HepG2 (cell line): ENCODE results near the gene TBC1D22A. TPM values are rescaled to one million over a fixed set of nuclear protein-coding genes. Genes with fewer than 3 reads are reported as not detected.
A peak's percentile ranks its signal among the peaks of the same experiment; 100 is the strongest.

ENCODE experiments used
- ZFP36L2 ChIP-seq: sonication (generic); formaldehyde crosslinking; IDR thresholded peaks from 2 replicates; pipeline ENCODE4 v1.4.0; 2020; ENCODE audit warnings: missing genetic modification reagents
- ZFP82 ChIP-seq: sonication (generic); formaldehyde crosslinking; IDR thresholded peaks from 2 replicates; pipeline ENCODE4 v1.5.1; 2020; ENCODE audit warnings: mild to moderate bottlenecking, missing genetic modification reagents, borderline replicate concordance
- ZNF333 ChIP-seq: sonication (generic); formaldehyde crosslinking; IDR thresholded peaks from 2 replicates; pipeline ENCODE4 v1.4.0; 2020; ENCODE audit warnings: mild to moderate bottlenecking, missing genetic modification reagents, borderline replicate concordance
- polyA plus RNA-seq, 8 experiments: library from polyadenylated mRNA; depleted of rRNA in 3 of 8; stranded (reverse) in 7 of 8; unstranded in 1 of 8; fragments of >200 nt; fragmentation: Illumina TruSeq in 4 of 8; extraction: Trizol in 4 of 8; gene quantifications; 2 replicates each; pipeline versions ENCODE4 v1.2.1 to v1.2.3, GENCODE V29; 2011 to 2016; ENCODE audit warnings: low read depth in 4 of 8, missing spikeins in 1 of 8, mixed read lengths in 1 of 8; ENCODE audit not compliant: insufficient read depth in 1 of 8
- total RNA-seq, 5 experiments: library from RNA; depleted of rRNA; stranded (reverse); fragments of >200 nt; fragmentation: Illumina TruSeq; extraction: Trizol; gene quantifications; 2 replicates each; pipeline ENCODE4 v1.2.3, GENCODE V29; 2016; ENCODE audit warnings: low read depth in 1 of 5
- TF ChIP-seq, protein P1 (sequence below): sonication (generic); formaldehyde crosslinking; IDR thresholded peaks from one replicate; pipeline ENCODE4 v1.5.1; 2020; ENCODE audit warnings: mild to moderate bottlenecking, missing genetic modification reagents; ENCODE audit errors: not compliant biosample characterization
- TF ChIP-seq, protein P2 (sequence below): sonication (generic); formaldehyde crosslinking; IDR thresholded peaks from 2 replicates; pipeline ENCODE4 v1.8.1; 2023; ENCODE audit warnings: mild to moderate bottlenecking, missing genetic modification reagents
- TF ChIP-seq, protein P3 (sequence below): sonication (generic); formaldehyde crosslinking; IDR thresholded peaks from 2 replicates; pipeline ENCODE4 v1.5.0; 2020; ENCODE audit warnings: mild to moderate bottlenecking, missing genetic modification reagents, borderline replicate concordance
- TF ChIP-seq, protein P4 (sequence below): fragments of 450-650 bp; IDR thresholded peaks from 2 replicates; pipeline ENCODE4 v1.6.1; 2016

Gene TBC1D22A
- total and polyA plus RNA-seq, 2 of the 13 experiments (the other 11 are each of a cell fraction or from before 2014, with no cell fraction given), result 17.3 to 18.0 TPM

DNA sequence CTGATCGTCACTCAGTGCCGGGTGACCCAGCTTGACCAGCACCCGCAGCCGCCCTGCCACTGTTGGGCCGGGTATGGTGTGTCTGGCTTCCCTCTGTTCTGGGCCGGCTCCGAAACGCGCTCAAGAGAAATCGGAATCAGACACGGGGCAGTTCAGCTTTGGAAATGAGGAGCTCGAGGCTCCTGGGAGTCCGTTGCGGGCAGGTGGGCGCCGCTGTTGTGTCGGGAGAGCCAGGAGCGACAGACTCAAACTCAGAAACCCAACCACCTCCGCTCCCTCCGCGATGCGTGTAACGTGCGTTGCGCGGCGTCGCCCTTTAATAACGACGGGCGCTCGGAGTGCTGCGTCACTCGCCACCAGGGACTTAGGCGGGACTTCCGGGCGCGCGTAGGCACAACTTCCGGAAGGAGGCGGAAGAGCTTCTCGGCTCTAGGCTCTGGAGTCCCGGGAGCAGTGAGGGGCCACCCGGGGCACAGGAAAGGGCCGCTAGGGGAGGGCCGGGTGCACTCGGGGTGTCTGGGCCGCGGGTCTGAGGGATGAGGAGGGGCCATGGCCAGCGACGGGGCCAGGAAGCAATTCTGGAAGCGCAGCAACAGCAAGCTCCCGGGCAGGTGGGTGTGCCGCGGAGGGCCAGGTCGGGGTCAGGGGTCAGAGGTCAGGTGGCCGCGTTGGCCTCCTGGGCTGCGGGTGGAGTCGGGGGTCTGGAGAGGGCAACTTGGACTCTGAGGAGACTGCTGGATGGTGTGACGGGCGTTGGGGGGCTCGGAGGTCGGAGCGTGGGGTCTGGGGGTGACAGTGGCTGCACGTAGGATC lies at the start of gene TBC1D22A (continued):
- TF ChIP-seq, protein P1, sequence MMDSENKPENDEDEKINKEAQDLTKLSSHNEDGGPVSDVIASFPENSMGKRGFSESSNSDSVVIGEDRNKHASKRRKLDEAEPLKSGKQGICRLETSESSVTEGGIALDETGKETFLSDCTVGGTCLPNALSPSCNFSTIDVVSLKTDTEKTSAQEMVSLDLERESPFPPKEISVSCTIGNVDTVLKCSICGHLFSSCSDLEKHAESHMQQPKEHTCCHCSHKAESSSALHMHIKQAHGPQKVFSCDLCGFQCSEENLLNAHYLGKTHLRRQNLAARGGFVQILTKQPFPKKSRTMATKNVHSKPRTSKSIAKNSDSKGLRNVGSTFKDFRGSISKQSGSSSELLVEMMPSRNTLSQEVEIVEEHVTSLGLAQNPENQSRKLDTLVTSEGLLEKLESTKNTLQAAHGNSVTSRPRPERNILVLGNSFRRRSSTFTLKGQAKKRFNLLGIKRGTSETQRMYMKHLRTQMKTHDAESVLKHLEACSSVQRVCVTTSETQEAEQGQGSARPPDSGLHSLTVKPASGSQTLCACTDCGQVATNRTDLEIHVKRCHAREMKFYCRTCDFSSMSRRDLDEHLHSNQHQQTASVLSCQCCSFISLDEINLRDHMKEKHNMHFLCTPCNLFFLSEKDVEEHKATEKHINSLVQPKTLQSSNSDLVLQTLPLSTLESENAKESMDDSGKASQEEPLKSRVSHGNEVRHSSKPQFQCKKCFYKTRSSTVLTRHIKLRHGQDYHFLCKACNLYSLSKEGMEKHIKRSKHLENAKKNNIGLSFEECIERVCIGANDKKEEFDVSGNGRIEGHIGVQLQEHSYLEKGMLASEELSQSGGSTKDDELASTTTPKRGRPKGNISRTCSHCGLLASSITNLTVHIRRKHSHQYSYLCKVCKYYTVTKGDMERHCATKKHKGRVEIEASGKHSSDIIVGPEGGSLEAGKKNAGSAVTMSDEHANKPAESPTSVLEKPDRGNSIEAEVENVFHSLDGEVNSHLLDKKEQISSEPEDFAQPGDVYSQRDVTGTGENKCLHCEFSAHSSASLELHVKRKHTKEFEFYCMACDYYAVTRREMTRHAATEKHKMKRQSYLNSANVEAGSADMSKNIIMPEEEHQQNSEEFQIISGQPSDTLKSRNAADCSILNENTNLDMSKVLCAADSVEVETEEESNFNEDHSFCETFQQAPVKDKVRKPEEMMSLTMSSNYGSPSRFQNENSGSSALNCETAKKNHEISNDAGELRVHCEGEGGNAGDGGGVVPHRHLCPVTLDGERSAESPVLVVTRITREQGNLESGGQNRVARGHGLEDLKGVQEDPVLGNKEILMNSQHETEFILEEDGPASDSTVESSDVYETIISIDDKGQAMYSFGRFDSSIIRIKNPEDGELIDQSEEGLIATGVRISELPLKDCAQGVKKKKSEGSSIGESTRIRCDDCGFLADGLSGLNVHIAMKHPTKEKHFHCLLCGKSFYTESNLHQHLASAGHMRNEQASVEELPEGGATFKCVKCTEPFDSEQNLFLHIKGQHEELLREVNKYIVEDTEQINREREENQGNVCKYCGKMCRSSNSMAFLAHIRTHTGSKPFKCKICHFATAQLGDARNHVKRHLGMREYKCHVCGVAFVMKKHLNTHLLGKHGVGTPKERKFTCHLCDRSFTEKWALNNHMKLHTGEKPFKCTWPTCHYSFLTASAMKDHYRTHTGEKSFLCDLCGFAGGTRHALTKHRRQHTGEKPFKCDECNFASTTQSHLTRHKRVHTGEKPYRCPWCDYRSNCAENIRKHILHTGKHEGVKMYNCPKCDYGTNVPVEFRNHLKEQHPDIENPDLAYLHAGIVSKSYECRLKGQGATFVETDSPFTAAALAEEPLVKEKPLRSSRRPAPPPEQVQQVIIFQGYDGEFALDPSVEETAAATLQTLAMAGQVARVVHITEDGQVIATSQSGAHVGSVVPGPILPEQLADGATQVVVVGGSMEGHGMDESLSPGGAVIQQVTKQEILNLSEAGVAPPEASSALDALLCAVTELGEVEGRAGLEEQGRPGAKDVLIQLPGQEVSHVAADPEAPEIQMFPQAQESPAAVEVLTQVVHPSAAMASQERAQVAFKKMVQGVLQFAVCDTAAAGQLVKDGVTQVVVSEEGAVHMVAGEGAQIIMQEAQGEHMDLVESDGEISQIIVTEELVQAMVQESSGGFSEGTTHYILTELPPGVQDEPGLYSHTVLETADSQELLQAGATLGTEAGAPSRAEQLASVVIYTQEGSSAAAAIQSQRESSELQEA (CRISPR knock-in tag), result peak; percentile 98
- TF ChIP-seq, protein P2, sequence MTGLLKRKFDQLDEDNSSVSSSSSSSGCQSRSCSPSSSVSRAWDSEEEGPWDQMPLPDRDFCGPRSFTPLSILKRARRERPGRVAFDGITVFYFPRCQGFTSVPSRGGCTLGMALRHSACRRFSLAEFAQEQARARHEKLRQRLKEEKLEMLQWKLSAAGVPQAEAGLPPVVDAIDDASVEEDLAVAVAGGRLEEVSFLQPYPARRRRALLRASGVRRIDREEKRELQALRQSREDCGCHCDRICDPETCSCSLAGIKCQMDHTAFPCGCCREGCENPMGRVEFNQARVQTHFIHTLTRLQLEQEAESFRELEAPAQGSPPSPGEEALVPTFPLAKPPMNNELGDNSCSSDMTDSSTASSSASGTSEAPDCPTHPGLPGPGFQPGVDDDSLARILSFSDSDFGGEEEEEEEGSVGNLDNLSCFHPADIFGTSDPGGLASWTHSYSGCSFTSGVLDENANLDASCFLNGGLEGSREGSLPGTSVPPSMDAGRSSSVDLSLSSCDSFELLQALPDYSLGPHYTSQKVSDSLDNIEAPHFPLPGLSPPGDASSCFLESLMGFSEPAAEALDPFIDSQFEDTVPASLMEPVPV (CRISPR knock-in tag), result no peak
- TF ChIP-seq ZFP82, result no peak
- TF ChIP-seq, protein P3, sequence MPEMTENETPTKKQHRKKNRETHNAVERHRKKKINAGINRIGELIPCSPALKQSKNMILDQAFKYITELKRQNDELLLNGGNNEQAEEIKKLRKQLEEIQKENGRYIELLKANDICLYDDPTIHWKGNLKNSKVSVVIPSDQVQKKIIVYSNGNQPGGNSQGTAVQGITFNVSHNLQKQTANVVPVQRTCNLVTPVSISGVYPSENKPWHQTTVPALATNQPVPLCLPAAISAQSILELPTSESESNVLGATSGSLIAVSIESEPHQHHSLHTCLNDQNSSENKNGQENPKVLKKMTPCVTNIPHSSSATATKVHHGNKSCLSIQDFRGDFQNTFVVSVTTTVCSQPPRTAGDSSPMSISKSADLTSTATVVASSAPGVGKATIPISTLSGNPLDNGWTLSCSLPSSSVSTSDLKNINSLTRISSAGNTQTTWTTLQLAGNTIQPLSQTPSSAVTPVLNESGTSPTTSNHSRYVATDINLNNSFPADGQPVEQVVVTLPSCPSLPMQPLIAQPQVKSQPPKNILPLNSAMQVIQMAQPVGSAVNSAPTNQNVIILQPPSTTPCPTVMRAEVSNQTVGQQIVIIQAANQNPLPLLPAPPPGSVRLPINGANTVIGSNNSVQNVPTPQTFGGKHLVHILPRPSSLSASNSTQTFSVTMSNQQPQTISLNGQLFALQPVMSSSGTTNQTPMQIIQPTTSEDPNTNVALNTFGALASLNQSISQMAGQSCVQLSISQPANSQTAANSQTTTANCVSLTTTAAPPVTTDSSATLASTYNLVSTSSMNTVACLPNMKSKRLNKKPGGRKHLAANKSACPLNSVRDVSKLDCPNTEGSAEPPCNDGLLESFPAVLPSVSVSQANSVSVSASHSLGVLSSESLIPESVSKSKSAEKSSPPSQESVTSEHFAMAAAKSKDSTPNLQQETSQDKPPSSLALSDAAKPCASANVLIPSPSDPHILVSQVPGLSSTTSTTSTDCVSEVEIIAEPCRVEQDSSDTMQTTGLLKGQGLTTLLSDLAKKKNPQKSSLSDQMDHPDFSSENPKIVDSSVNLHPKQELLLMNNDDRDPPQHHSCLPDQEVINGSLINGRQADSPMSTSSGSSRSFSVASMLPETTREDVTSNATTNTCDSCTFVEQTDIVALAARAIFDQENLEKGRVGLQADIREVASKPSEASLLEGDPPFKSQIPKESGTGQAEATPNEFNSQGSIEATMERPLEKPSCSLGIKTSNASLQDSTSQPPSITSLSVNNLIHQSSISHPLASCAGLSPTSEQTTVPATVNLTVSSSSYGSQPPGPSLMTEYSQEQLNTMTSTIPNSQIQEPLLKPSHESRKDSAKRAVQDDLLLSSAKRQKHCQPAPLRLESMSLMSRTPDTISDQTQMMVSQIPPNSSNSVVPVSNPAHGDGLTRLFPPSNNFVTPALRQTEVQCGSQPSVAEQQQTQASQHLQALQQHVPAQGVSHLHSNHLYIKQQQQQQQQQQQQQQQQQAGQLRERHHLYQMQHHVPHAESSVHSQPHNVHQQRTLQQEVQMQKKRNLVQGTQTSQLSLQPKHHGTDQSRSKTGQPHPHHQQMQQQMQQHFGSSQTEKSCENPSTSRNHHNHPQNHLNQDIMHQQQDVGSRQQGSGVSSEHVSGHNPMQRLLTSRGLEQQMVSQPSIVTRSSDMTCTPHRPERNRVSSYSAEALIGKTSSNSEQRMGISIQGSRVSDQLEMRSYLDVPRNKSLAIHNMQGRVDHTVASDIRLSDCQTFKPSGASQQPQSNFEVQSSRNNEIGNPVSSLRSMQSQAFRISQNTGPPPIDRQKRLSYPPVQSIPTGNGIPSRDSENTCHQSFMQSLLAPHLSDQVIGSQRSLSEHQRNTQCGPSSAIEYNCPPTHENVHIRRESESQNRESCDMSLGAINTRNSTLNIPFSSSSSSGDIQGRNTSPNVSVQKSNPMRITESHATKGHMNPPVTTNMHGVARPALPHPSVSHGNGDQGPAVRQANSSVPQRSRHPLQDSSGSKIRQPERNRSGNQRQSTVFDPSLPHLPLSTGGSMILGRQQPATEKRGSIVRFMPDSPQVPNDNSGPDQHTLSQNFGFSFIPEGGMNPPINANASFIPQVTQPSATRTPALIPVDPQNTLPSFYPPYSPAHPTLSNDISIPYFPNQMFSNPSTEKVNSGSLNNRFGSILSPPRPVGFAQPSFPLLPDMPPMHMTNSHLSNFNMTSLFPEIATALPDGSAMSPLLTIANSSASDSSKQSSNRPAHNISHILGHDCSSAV (CRISPR knock-in tag), result 0 out of 2 replicates have a peak, but pooled peaks have one; percentile 63
- peak; percentile 80; the same call in 1 of the 2 replicates for TF ChIP-seq ZFP36L2 (CRISPR knock-in tag)
- peak; percentile 50; the same call in 1 of the 2 replicates for TF ChIP-seq ZNF333 (CRISPR knock-in tag)
- TF ChIP-seq, protein P4, sequence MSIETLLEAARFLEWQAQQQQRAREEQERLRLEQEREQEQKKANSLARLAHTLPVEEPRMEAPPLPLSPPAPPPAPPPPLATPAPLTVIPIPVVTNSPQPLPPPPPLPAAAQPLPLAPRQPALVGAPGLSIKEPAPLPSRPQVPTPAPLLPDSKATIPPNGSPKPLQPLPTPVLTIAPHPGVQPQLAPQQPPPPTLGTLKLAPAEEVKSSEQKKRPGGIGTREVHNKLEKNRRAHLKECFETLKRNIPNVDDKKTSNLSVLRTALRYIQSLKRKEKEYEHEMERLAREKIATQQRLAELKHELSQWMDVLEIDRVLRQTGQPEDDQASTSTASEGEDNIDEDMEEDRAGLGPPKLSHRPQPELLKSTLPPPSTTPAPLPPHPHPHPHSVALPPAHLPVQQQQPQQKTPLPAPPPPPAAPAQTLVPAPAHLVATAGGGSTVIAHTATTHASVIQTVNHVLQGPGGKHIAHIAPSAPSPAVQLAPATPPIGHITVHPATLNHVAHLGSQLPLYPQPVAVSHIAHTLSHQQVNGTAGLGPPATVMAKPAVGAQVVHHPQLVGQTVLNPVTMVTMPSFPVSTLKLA, result peak; percentile 37
